Measurements from ENCODE around the gene SLC7A1. TPM values are rescaled to one million over a fixed set of nuclear protein-coding genes. Genes with fewer than 3 reads are reported as not detected.

SLC7A1 gene
- total and polyA plus RNA-seq, 5 donors: 4.5 to 43.1 (median 12.0) TPM

GRCh38 chr13:29527916-29528315 lies 67.6 kb downstream of the SLC7A1 start:
- DNase-seq (no peak), ATAC-seq (no peak)
- WGBS: 97% methylated on average over 5 of the region's 5 CpGs
- Histone ChIP-seq H3K4me1 (ENCODE audit: control insufficient read depth, insufficient read depth, low read length) (peaks cover 6% of the 10 kb centered on the region), H3K27ac (ENCODE audit: low read length) (no peak overlapping the region), H3K4me3 (ENCODE audit: low read length) (no peak overlapping the region), H3K27me3 (ENCODE audit: control insufficient read depth, insufficient read depth) (no peaks in the 10 kb centered on the region), H3K9me3 (ENCODE audit: control insufficient read depth, low read length) (no peaks in the 10 kb centered on the region)
- intact Hi-C loops (cut with DNase I): loop anchor here in 2 of 4 donors (10.0 kb wide), 2 partner anchors 67 to 177 kb away; partner anchors contain the start of gene SLC7A1 (in 1 of the 2)

DNA sequence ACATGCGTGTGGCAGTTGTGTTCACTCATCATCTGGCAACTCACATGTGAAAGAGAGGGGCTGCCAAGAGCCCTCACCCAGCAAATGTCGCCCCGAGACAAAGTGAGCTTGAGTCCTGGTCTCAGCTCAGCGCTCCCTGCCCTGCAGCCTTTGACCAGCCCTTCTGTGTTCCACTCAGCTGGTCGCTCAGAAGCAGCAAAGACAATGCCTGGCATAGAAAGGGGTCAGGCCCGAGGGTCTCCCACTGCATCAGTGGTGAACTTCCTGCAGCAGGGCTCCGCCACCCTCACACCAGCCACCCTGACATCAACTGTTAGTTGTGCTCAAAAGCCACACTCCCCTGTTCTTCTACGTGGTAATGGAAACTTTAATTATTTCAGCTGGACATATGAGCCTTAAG lies 68.0 kb downstream of the SLC7A1 start:
- no peak for ATAC-seq
- 89% methylated on average over 8 of the region's 8 CpGs for WGBS

DNA sequence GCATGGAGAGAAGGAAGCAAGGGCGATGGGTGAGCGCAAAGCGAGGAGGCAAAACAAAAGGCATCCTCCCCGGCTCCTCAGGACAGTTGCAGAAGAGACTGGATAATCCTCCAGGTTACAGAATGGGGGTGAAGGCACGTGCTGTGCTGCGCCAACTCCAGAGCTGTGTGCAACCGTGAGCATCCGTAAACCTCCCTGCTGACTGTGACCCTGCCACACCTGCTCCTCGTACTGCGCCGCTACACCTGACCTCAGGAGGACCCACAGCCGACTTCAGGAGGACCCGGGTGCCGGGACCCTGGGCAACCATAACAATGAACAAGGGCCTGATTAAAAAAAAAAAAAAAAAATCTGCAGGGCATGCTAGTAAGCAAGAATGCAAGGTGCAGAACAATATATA lies 68.7 kb downstream of the SLC7A1 start:
- Histone ChIP-seq H3K4me3 (ENCODE audit: low read length) (no peak overlapping the region), H3K4me1 (ENCODE audit: control insufficient read depth, insufficient read depth, low read length) (peaks cover 6% of the 10 kb centered on the region), H3K9me3 (ENCODE audit: control insufficient read depth, low read length) (no peaks in the 10 kb centered on the region), H3K27me3 (ENCODE audit: control insufficient read depth, insufficient read depth) (no peaks in the 10 kb centered on the region), H3K27ac (ENCODE audit: low read length) (no peak overlapping the region)
- ATAC-seq (no peak), DNase-seq (no peak)
- WGBS: 97% methylated on average over 14 of the region's 14 CpGs
- intact Hi-C loops (cut with DNase I): loop anchor here in 2 of 4 donors (10.0 kb wide), 2 partner anchors 68 to 178 kb away; partner anchors contain the start of gene SLC7A1 (in 1 of the 2)

More for the DNA sequence above, 68.0 kb downstream of the SLC7A1 start:
- H3K9me3 ChIP-seq (ENCODE audit: control insufficient read depth, low read length): no peaks in the 10 kb centered on the region
- intact Hi-C loops (cut with DNase I): loop anchor here in 2 of 4 donors (10.0 kb wide), 2 partner anchors 67 to 177 kb away; partner anchors contain the start of gene SLC7A1 (in 1 of the 2)
- H3K27me3 ChIP-seq (ENCODE audit: control insufficient read depth, insufficient read depth): no peaks in the 10 kb centered on the region
- H3K4me1 ChIP-seq (ENCODE audit: control insufficient read depth, insufficient read depth, low read length): peaks cover 6% of the 10 kb centered on the region
- H3K4me3 ChIP-seq (ENCODE audit: low read length): no peak overlapping the region
- no peak overlapping the region for H3K27ac ChIP-seq (ENCODE audit: low read length)
- no peak for DNase-seq

DNA sequence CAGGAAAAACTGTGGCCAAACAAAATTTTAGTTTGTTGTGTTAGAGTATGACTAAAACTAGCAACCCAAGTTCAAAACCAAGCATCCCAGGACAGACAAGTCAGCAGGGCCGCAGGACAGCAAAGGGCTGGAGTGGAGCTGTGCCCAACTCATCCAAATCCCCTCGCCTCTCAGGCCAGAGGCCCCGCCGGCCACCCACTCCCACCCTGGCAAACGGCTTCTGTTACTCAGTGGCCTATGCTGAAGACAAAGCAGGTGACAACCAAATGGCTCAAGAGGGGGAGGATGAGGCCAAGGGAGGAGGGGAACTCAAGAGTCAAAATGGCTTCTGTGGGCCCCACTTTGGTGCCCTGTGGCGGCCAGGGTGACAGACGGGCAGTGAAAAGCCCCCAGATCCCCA lies 69.7 kb downstream of the SLC7A1 start:
- no peaks in the 10 kb centered on the region for H3K9me3 ChIP-seq (ENCODE audit: control insufficient read depth, low read length)

DNA sequence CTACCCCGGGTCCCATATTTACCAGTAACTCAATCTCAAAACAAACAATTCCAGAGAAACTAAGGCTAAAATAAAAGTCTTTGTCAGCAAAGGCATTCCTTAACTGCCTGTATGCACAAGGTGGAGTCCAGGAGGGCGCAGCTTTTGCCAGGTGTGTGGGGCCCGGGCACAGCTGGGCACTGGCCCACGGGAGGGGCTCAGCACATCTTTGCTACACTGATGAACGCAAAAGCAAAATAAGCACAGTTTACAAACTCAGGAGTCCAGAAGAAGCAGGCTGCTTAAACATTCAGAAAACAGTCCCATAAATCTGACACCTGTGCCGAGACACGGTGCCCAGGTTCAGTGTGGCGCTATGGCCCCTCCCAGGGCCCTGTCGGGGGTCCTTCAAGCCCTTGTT lies 70.8 kb downstream of the SLC7A1 start:
- 77% methylated on average over 9 of the region's 9 CpGs for WGBS
- intact Hi-C loops (cut with DNase I): loop anchor here in 2 of 4 donors (10.0 kb wide), 2 partner anchors 70 to 180 kb away; partner anchors contain the start of gene SLC7A1 (in 1 of the 2)
- H3K27me3 ChIP-seq (ENCODE audit: control insufficient read depth, insufficient read depth): no peaks in the 10 kb centered on the region
- H3K27ac ChIP-seq (ENCODE audit: low read length): no peak overlapping the region
- ATAC-seq: no peak
- DNase-seq: no peak
- no peak overlapping the region for H3K4me3 ChIP-seq (ENCODE audit: low read length)
- H3K9me3 ChIP-seq (ENCODE audit: control insufficient read depth, low read length): no peaks in the 10 kb centered on the region
- H3K4me1 ChIP-seq (ENCODE audit: control insufficient read depth, insufficient read depth, low read length): peaks cover 6% of the 10 kb centered on the region

More for the DNA sequence above, 69.7 kb downstream of the SLC7A1 start:
- 97% methylated on average over 7 of the region's 7 CpGs for WGBS
- intact Hi-C loops (cut with DNase I): loop anchor here in 2 of 4 donors (10.0 kb wide), 2 partner anchors 69 to 179 kb away; partner anchors contain the start of gene SLC7A1 (in 1 of the 2)
- Histone ChIP-seq H3K27ac (ENCODE audit: low read length) (no peak overlapping the region), H3K4me1 (ENCODE audit: control insufficient read depth, insufficient read depth, low read length) (peaks cover 6% of the 10 kb centered on the region), H3K27me3 (ENCODE audit: control insufficient read depth, insufficient read depth) (no peaks in the 10 kb centered on the region), H3K4me3 (ENCODE audit: low read length) (no peak overlapping the region)
- DNase-seq (no peak), ATAC-seq (no peak)

DNA sequence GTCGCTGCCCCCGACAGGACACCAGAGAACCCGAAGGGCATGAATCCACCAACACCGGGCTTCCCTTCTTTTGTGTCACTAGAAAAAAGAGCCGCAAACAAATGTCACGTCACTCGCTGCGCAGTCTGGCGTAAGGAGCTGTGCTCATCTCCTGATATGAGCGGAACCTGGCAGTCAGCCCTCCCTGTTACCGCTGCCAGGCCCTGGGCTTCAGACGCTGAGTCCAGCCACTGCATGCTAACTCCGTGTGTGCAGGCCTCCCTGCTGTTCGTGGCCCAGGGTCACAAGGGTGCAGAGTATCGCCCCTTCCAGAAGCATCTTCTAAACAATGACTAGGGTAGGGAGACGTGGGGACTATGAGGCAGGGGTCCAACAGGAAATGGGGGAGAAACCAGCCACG lies 71.3 kb downstream of the SLC7A1 start:
- 31% methylated on average over 17 of the region's 17 CpGs for WGBS
- intact Hi-C loops (cut with DNase I): loop anchor here in 2 of 4 donors (10.0 kb wide), 2 partner anchors 71 to 181 kb away; partner anchors contain the start of gene SLC7A1 (in 1 of the 2)
- peak; percentile 88 to 90 for ATAC-seq
- Histone ChIP-seq H3K9me3 (ENCODE audit: control insufficient read depth, low read length) (no peaks in the 10 kb centered on the region), H3K27me3 (ENCODE audit: control insufficient read depth, insufficient read depth) (no peaks in the 10 kb centered on the region), H3K4me3 (ENCODE audit: low read length) (no peak overlapping the region), H3K4me1 (ENCODE audit: control insufficient read depth, insufficient read depth, low read length) (peaks cover 6% of the 10 kb centered on the region), H3K27ac (ENCODE audit: low read length) (peak overlapping the region; percentile 8)
- peak; percentile 94 to 96 (median 95) for DNase-seq

DNA sequence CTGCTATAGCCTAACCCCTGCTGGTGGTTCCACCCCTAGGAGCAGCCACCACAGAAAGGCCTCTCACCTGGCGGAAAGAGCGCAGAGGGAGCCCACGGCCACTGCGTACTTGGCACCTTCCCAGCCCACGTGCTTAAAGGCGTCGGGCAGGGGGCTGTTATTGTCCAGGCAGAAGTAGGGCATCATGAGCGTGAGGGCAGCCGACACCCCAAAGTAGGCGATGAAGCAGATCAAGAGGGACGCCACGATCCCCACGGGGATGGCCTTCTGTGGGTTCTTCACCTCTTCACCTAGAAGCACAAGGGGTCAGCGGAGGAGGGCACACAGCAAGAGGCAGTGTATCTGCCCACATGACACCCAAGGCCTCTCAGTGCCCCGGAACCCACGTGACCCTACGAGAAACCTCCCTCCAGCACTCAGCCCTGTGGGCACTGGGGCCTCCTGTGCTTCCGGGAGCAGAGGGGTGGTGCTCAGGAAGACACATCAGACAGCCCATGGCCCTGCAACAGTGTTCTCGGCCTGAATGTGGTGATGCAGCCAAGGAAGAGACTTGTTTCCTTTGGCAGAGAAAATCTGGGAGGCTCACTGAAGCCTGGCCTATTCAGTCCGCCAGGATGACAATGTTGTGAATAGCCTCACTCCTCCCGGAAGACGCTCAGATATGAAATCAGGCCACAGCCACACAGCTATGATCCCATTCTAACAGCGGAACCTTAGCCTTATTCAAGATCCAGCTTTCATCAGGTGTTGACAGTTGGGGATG lies 72.1 kb downstream of the SLC7A1 start:
- H3K4me3 ChIP-seq (ENCODE audit: low read length): no peak overlapping the region
- WGBS: 68% methylated on average over 23 of the region's 23 CpGs
- intact Hi-C loops (cut with DNase I): loop anchor here in 2 of 4 donors (10.0 kb wide), 2 partner anchors 71 to 181 kb away; partner anchors contain the start of gene SLC7A1 (in 1 of the 2)
- DNase-seq (peak; percentile 79 to 88 (median 85)), ATAC-seq (peak; percentile 87 to 92)
- peaks cover 6% of the 10 kb centered on the region for H3K4me1 ChIP-seq (ENCODE audit: control insufficient read depth, insufficient read depth, low read length)
- H3K27me3 ChIP-seq (ENCODE audit: control insufficient read depth, insufficient read depth): no peaks in the 10 kb centered on the region
- peak overlapping the region; percentile 23 for H3K27ac ChIP-seq (ENCODE audit: low read length)
- no peaks in the 10 kb centered on the region for H3K9me3 ChIP-seq (ENCODE audit: control insufficient read depth, low read length)

- Histone ChIP-seq H3K27ac (ENCODE audit: low read length) (peak overlapping the region; percentile 11), H3K27me3 (ENCODE audit: control insufficient read depth, insufficient read depth) (no peaks in the 10 kb centered on the region), H3K9me3 (ENCODE audit: control insufficient read depth, low read length) (no peaks in the 10 kb centered on the region), H3K4me1 (ENCODE audit: control insufficient read depth, insufficient read depth, low read length) (peaks cover 6% of the 10 kb centered on the region), H3K4me3 (ENCODE audit: low read length) (no peak overlapping the region)
- DNase-seq (peak in 1 of 3 donors; percentile 48), ATAC-seq (peak; percentile 9 to 46)
- WGBS: 76% methylated on average over 16 of the region's 16 CpGs
- intact Hi-C loops (cut with DNase I): loop anchor here in 2 of 4 donors (10.0 kb wide), 2 partner anchors 73 to 183 kb away; partner anchors contain the start of gene SLC7A1 (in 1 of the 2)
Observed at GRCh38 chr13:29522044-29522685, 73.3 kb downstream of the SLC7A1 start.

- intact Hi-C loops (cut with DNase I): loop anchor here in 2 of 4 donors (10.0 kb wide), 2 partner anchors 73 to 183 kb away; partner anchors contain the start of gene SLC7A1 (in 1 of the 2)
- DNase-seq: no peak
- no peaks in the 10 kb centered on the region for H3K27me3 ChIP-seq (ENCODE audit: control insufficient read depth, insufficient read depth)
- H3K27ac ChIP-seq (ENCODE audit: low read length): no peak overlapping the region
- no peak for ATAC-seq
- no peak overlapping the region for H3K4me3 ChIP-seq (ENCODE audit: low read length)
- no peaks in the 10 kb centered on the region for H3K9me3 ChIP-seq (ENCODE audit: control insufficient read depth, low read length)
- peaks cover 6% of the 10 kb centered on the region for H3K4me1 ChIP-seq (ENCODE audit: control insufficient read depth, insufficient read depth, low read length)
- 96% methylated on average over 14 of the region's 14 CpGs for WGBS
Observed at GRCh38 chr13:29521336-29521735, 74.2 kb downstream of the SLC7A1 start.

GRCh38 chr13:29520671-29521070 lies 74.8 kb downstream of the SLC7A1 start:
- no peak for ATAC-seq
- 93% methylated on average over 4 of the region's 4 CpGs for WGBS
- DNase-seq: no peak
- H3K4me3 ChIP-seq (ENCODE audit: low read length): no peak overlapping the region
- peaks cover 6% of the 10 kb centered on the region for H3K4me1 ChIP-seq (ENCODE audit: control insufficient read depth, insufficient read depth, low read length)
- intact Hi-C loops (cut with DNase I): loop anchor here in 2 of 4 donors (10.0 kb wide), 2 partner anchors 74 to 184 kb away; partner anchors contain the start of gene SLC7A1 (in 1 of the 2)
- no peaks in the 10 kb centered on the region for H3K9me3 ChIP-seq (ENCODE audit: control insufficient read depth, low read length)
- H3K27me3 ChIP-seq (ENCODE audit: control insufficient read depth, insufficient read depth): no peaks in the 10 kb centered on the region
- no peak overlapping the region for H3K27ac ChIP-seq (ENCODE audit: low read length)

All from right cardiac atrium (tissue), 5 donors.